ENCODE data around the gene TMEM158.

Gene TMEM158

DNA sequence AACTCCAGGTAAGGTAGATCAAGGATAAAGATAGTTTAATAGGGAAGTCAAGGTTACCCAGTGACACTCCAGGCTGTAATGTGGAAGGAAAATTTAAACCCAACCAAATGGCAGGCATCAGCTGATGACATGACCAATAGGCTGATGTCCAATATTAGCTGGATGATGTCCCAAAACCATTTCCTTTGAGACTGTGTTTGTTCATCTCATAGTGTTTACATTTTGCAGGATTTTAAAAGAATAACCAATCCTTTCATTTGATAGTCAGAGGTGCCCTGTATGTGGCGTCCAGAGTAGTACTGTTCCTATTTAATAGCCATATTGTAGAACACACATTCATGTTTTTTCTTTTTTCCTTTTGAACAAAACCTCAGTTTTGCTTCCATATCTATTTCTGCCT lies 23.3 kb upstream of the TMEM158 start:
- Histone ChIP-seq H3K36me3 (replicated peaks; ENCODE audit: insufficient read depth, low read length) (no peaks in the 10 kb centered on the region), H3K79me2 (ENCODE audit: low read length) (no peaks in the 10 kb centered on the region), H2AFZ (ENCODE audit: low read length) (no peak overlapping the region), H3K9me3 (replicated peaks; ENCODE audit: insufficient read depth, low read length) (no peaks in the 10 kb centered on the region), H3F3A (ENCODE audit: insufficient read depth, low read length) (no peaks in the 10 kb centered on the region), H3K4me2 (ENCODE audit: low read depth, low read length) (no peak overlapping the region), H4K20me1 (ENCODE audit: insufficient read depth, low read length) (no peaks in the 10 kb centered on the region), H3K27me3 (replicated peaks; ENCODE audit: insufficient read depth, low read length) (no peaks in the 10 kb centered on the region), H3K9ac (ENCODE audit: low read length) (no peak overlapping the region), H3K27ac (ENCODE audit: low read length) (no peak overlapping the region), H3K9me2 (replicated peaks; ENCODE audit: insufficient read depth, low read length) (no peaks in the 10 kb centered on the region), H3K4me3 (ENCODE audit: low read length) (no peak overlapping the region), H3K4me1 (ENCODE audit: low read length) (no peaks in the 10 kb centered on the region)
- DNase-seq = no peak
- TF ChIP-seq EZH2phosphoT487 (IDR thresholded peaks at IDR 0.05; ENCODE audit: low read length) (no peak), EZH2 (optimal IDR thresholded peaks at IDR 0.05; ENCODE audit: low read depth, low read length) (no peak)
- TF ChIP-seq, protein P1, sequence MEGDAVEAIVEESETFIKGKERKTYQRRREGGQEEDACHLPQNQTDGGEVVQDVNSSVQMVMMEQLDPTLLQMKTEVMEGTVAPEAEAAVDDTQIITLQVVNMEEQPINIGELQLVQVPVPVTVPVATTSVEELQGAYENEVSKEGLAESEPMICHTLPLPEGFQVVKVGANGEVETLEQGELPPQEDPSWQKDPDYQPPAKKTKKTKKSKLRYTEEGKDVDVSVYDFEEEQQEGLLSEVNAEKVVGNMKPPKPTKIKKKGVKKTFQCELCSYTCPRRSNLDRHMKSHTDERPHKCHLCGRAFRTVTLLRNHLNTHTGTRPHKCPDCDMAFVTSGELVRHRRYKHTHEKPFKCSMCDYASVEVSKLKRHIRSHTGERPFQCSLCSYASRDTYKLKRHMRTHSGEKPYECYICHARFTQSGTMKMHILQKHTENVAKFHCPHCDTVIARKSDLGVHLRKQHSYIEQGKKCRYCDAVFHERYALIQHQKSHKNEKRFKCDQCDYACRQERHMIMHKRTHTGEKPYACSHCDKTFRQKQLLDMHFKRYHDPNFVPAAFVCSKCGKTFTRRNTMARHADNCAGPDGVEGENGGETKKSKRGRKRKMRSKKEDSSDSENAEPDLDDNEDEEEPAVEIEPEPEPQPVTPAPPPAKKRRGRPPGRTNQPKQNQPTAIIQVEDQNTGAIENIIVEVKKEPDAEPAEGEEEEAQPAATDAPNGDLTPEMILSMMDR (IDR thresholded peaks at IDR 0.05; ENCODE audit: low read length) = no peak

DNA sequence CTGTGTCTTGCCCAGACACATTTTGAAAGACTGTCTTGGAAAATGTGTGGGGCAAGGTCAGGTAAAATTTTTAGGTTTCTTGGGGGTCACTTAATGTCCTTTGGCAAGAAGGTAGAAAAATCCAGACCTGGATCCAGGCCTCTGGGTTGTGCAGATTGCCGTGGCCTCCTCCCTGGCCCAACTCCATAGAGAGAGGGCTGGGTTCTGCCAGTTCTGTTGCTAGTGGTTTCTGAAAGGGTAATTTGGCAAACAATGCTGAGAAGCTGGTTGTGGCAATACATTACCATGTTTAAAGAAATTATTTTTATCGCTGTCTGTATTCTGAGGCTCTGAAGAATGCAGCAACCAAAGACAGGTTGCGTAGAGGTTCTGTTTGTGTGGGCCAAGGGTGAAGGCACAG lies 20.2 kb upstream of the TMEM158 start:
- Histone ChIP-seq H3K4me3 (ENCODE audit: low read length) (no peak overlapping the region), H3K36me3 (replicated peaks; ENCODE audit: insufficient read depth, low read length) (no peaks in the 10 kb centered on the region), H3K79me2 (ENCODE audit: low read length) (no peaks in the 10 kb centered on the region), H3K9me3 (replicated peaks; ENCODE audit: insufficient read depth, low read length) (no peaks in the 10 kb centered on the region), H3K4me2 (ENCODE audit: low read depth, low read length) (no peak overlapping the region), H3K27ac (ENCODE audit: low read length) (no peak overlapping the region), H3F3A (ENCODE audit: insufficient read depth, low read length) (no peaks in the 10 kb centered on the region), H4K20me1 (ENCODE audit: insufficient read depth, low read length) (no peaks in the 10 kb centered on the region), H3K4me1 (ENCODE audit: low read length) (no peaks in the 10 kb centered on the region), H2AFZ (ENCODE audit: low read length) (no peak overlapping the region), H3K27me3 (replicated peaks; ENCODE audit: insufficient read depth, low read length) (no peaks in the 10 kb centered on the region), H3K9ac (ENCODE audit: low read length) (no peak overlapping the region), H3K9me2 (replicated peaks; ENCODE audit: insufficient read depth, low read length) (no peaks in the 10 kb centered on the region)
- TF ChIP-seq EZH2 (optimal IDR thresholded peaks at IDR 0.05; ENCODE audit: low read depth, low read length) = no peak
- no peak for TF ChIP-seq EZH2phosphoT487 (IDR thresholded peaks at IDR 0.05; ENCODE audit: low read length)
- TF ChIP-seq, protein P1 (IDR thresholded peaks at IDR 0.05; ENCODE audit: low read length) = no peak
- DNase-seq = no peak

DNA sequence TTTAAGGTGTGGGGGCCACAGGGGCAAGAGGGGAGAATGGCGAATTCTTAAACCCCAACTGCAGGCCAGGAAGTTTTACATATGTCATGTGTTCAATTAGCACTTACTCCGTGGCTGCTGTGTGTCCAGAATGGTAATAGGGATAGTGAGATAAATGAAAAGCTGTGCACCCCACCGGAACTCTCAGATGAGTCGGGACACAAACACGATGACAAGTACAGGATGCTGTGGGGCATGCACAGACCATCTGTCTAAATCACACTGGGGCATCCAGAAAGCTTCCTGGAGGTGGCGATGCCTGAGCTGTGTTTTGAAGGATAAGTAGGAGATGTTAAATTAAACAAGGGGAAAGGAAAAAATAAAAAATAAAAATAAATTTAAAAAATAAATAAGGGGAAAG lies 18.3 kb upstream of the TMEM158 start:
- Histone ChIP-seq H3K79me2 (ENCODE audit: low read length) (no peaks in the 10 kb centered on the region), H3K9me3 (replicated peaks; ENCODE audit: insufficient read depth, low read length) (no peaks in the 10 kb centered on the region), H3K9ac (ENCODE audit: low read length) (no peak overlapping the region), H3K27me3 (replicated peaks; ENCODE audit: insufficient read depth, low read length) (no peaks in the 10 kb centered on the region), H3K36me3 (replicated peaks; ENCODE audit: insufficient read depth, low read length) (no peaks in the 10 kb centered on the region), H3F3A (ENCODE audit: insufficient read depth, low read length) (no peaks in the 10 kb centered on the region), H4K20me1 (ENCODE audit: insufficient read depth, low read length) (no peaks in the 10 kb centered on the region), H3K27ac (ENCODE audit: low read length) (no peak overlapping the region), H3K9me2 (replicated peaks; ENCODE audit: insufficient read depth, low read length) (no peaks in the 10 kb centered on the region), H3K4me2 (ENCODE audit: low read depth, low read length) (no peak overlapping the region), H3K4me3 (ENCODE audit: low read length) (no peak overlapping the region), H2AFZ (ENCODE audit: low read length) (no peak overlapping the region), H3K4me1 (ENCODE audit: low read length) (no peaks in the 10 kb centered on the region)
- no peak for DNase-seq
- TF ChIP-seq EZH2 (optimal IDR thresholded peaks at IDR 0.05; ENCODE audit: low read depth, low read length) (no peak), EZH2phosphoT487 (IDR thresholded peaks at IDR 0.05; ENCODE audit: low read length) (no peak)
- TF ChIP-seq, protein P1 (IDR thresholded peaks at IDR 0.05; ENCODE audit: low read length) = no peak
